Vagina (tissue), 2 donors: ENCODE data around the gene BRCA1.
"Not testable (repeated sequence)": the region's sequence is repeated elsewhere in the genome, so short reads cannot be mapped to it uniquely, and the experiment has no call there.

Source experiments
- POLR2A ChIP-seq, 2 donors: fragments of 450-650 bp; IDR thresholded peaks; one replicate each; pipeline ENCODE4 v1.6.1; 2017; ENCODE audit warnings: antibody characterized with exemption in 2 of 2, mild to moderate bottlenecking in 2 of 2, moderate library complexity in 2 of 2
- TF ChIP-seq, protein P1 (sequence below), 3 experiments: fragments of 450-650 bp in 2 of 3; fragments of 200-600 bp in 1 of 3; sonication (generic) in 1 of 3; IDR thresholded peaks; one replicate each; pipeline ENCODE4 v1.5.1; 2017 to 2019; ENCODE audit warnings: antibody characterized with exemption in 3 of 3, mild to moderate bottlenecking in 2 of 3, moderate library complexity in 2 of 3

- TF ChIP-seq, protein P1, sequence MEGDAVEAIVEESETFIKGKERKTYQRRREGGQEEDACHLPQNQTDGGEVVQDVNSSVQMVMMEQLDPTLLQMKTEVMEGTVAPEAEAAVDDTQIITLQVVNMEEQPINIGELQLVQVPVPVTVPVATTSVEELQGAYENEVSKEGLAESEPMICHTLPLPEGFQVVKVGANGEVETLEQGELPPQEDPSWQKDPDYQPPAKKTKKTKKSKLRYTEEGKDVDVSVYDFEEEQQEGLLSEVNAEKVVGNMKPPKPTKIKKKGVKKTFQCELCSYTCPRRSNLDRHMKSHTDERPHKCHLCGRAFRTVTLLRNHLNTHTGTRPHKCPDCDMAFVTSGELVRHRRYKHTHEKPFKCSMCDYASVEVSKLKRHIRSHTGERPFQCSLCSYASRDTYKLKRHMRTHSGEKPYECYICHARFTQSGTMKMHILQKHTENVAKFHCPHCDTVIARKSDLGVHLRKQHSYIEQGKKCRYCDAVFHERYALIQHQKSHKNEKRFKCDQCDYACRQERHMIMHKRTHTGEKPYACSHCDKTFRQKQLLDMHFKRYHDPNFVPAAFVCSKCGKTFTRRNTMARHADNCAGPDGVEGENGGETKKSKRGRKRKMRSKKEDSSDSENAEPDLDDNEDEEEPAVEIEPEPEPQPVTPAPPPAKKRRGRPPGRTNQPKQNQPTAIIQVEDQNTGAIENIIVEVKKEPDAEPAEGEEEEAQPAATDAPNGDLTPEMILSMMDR (IDR thresholded peaks at IDR 0.05) = not testable (repeated sequence)
- not testable (repeated sequence) for TF ChIP-seq POLR2A (IDR thresholded peaks at IDR 0.05)
Measured at GRCh38 chr17:43138531-43138930, 13.4 kb upstream of the BRCA1 start.
